ENCODE measurements around the gene POC1A. TPM values are rescaled to one million over a fixed set of nuclear protein-coding genes. Genes with fewer than 3 reads are reported as not detected.

POC1A gene
- polyA plus RNA-seq, 1 of the 3 experiments (the other 2 are of a cell fraction), result 11.7 TPM

DNA sequence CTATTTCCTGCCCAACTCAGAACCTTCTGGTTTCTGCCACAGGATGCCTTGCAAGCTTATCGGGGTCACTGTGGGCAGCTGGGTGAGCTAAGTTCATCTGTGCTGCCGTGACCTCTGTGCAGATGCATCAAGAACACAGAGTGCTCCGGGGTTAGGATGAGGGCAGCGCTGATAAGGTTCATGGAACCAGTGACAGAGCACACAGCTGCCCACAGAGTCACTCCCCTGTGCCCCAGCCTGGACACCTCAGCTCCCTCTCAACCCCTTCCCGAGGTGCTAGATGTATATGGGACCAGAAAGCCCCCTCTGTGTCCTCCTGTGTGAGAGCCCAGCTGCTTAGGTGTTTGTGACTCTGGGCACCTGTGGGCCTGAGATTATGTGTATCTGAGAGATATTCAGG lies 28.0 kb upstream of the POC1A start:
- no peak overlapping the region for H3K4me2 ChIP-seq
- no peak for DNase-seq
- ChIA-PET POLR2A (no interaction called here), CTCF (no interaction called here)
- H3K27me3 ChIP-seq (ENCODE audit: insufficient read depth), result no peaks in the 10 kb centered on the region
- H4K20me1 ChIP-seq (ENCODE audit: insufficient read depth), result no peaks in the 10 kb centered on the region
- no peaks in the 10 kb centered on the region for H3K79me2 ChIP-seq (ENCODE audit: insufficient read depth)
- 74% methylated on average over 3 of the region's 5 CpGs for WGBS (ENCODE audit: low lambda C conversion rate)
- no peaks in the 10 kb centered on the region for H3F3A ChIP-seq (replicated peaks; ENCODE audit: insufficient read depth)
- H3K36me3 ChIP-seq (replicated peaks in 1 of 2; ENCODE audit: control insufficient read depth in 1 of 2, insufficient read depth in 2 of 2, low read length in 1 of 2), result no peaks in the 10 kb centered on the region
- H3K9me3 ChIP-seq, result no peaks in the 10 kb centered on the region
- no peak overlapping the region for H2AFZ ChIP-seq (ENCODE audit: low read depth)
- H3K4me3 ChIP-seq (ENCODE audit: low read depth in 2 of 2, low read length in 1 of 2), result no peak overlapping the region
- no peaks in the 10 kb centered on the region for H3K9me2 ChIP-seq
- no peak overlapping the region for H3K9ac ChIP-seq
- TF ChIP-seq NFIC (IDR thresholded peaks at IDR 0.05; ENCODE audit: borderline replicate concordance) (no peak), MXI1 (IDR thresholded peaks at IDR 0.05; ENCODE audit: low read depth, low read length) (no peak), TEAD4 (IDR thresholded peaks at IDR 0.05; ENCODE audit: borderline replicate concordance, insufficient read depth) (no peak), YY1 (IDR thresholded peaks at IDR 0.05; ENCODE audit: low read depth) (no peak), FOSL2 (IDR thresholded peaks at IDR 0.05; ENCODE audit: borderline replicate concordance, low read depth) (no peak), GABPA (IDR thresholded peaks at IDR 0.05; ENCODE audit: low read depth) (no peak), FOXM1 (IDR thresholded peaks at IDR 0.05; ENCODE audit: low read depth) (no peak), TCF12 (IDR thresholded peaks at IDR 0.05) (no peak), RCOR1 (IDR thresholded peaks at IDR 0.05; ENCODE audit: low read length) (no peak), RXRA (IDR thresholded peaks at IDR 0.05; ENCODE audit: borderline replicate concordance, low read depth) (no peak), POLR2AphosphoS5 (IDR thresholded peaks at IDR 0.05; ENCODE audit: low read depth, low read length) (no peak), NRF1 (IDR thresholded peaks at IDR 0.05; ENCODE audit: low read depth, low read length) (no peak), JUND (IDR thresholded peaks at IDR 0.05) (no peak)
- TF ChIP-seq, protein P1, sequence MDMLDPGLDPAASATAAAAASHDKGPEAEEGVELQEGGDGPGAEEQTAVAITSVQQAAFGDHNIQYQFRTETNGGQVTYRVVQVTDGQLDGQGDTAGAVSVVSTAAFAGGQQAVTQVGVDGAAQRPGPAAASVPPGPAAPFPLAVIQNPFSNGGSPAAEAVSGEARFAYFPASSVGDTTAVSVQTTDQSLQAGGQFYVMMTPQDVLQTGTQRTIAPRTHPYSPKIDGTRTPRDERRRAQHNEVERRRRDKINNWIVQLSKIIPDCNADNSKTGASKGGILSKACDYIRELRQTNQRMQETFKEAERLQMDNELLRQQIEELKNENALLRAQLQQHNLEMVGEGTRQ (IDR thresholded peaks at IDR 0.05; ENCODE audit: borderline replicate concordance, low read depth, low read length), result no peak
- TF ChIP-seq, protein P2, sequence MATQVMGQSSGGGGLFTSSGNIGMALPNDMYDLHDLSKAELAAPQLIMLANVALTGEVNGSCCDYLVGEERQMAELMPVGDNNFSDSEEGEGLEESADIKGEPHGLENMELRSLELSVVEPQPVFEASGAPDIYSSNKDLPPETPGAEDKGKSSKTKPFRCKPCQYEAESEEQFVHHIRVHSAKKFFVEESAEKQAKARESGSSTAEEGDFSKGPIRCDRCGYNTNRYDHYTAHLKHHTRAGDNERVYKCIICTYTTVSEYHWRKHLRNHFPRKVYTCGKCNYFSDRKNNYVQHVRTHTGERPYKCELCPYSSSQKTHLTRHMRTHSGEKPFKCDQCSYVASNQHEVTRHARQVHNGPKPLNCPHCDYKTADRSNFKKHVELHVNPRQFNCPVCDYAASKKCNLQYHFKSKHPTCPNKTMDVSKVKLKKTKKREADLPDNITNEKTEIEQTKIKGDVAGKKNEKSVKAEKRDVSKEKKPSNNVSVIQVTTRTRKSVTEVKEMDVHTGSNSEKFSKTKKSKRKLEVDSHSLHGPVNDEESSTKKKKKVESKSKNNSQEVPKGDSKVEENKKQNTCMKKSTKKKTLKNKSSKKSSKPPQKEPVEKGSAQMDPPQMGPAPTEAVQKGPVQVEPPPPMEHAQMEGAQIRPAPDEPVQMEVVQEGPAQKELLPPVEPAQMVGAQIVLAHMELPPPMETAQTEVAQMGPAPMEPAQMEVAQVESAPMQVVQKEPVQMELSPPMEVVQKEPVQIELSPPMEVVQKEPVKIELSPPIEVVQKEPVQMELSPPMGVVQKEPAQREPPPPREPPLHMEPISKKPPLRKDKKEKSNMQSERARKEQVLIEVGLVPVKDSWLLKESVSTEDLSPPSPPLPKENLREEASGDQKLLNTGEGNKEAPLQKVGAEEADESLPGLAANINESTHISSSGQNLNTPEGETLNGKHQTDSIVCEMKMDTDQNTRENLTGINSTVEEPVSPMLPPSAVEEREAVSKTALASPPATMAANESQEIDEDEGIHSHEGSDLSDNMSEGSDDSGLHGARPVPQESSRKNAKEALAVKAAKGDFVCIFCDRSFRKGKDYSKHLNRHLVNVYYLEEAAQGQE (IDR thresholded peaks at IDR 0.05; ENCODE audit: low read depth, low read length), result no peak
- TF ChIP-seq, protein P3, sequence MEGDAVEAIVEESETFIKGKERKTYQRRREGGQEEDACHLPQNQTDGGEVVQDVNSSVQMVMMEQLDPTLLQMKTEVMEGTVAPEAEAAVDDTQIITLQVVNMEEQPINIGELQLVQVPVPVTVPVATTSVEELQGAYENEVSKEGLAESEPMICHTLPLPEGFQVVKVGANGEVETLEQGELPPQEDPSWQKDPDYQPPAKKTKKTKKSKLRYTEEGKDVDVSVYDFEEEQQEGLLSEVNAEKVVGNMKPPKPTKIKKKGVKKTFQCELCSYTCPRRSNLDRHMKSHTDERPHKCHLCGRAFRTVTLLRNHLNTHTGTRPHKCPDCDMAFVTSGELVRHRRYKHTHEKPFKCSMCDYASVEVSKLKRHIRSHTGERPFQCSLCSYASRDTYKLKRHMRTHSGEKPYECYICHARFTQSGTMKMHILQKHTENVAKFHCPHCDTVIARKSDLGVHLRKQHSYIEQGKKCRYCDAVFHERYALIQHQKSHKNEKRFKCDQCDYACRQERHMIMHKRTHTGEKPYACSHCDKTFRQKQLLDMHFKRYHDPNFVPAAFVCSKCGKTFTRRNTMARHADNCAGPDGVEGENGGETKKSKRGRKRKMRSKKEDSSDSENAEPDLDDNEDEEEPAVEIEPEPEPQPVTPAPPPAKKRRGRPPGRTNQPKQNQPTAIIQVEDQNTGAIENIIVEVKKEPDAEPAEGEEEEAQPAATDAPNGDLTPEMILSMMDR (IDR thresholded peaks at IDR 0.05), result no peak
- TF ChIP-seq, protein P4, sequence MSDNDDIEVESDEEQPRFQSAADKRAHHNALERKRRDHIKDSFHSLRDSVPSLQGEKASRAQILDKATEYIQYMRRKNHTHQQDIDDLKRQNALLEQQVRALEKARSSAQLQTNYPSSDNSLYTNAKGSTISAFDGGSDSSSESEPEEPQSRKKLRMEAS (IDR thresholded peaks at IDR 0.05; ENCODE audit: low read depth), result no peak
- H3K4me1 ChIP-seq (ENCODE audit: control insufficient read depth in 1 of 2, insufficient read depth in 2 of 2, low read depth in 1 of 2, low read length in 1 of 2), result peaks cover 0 to 4% of the 10 kb centered on the region in 2 experiments; a peak in 1 of 4 replicates
- H3K27ac ChIP-seq (ENCODE audit: low read depth in 2 of 2, low read length in 1 of 2), result no peak overlapping the region
